ENCODE results near the gene EBI3. TPM values are rescaled to one million over a fixed set of nuclear protein-coding genes. Genes with fewer than 3 reads are reported as not detected.
"Not testable (repeated sequence)": the region's sequence is repeated elsewhere in the genome, so short reads cannot be mapped to it uniquely, and the experiment has no call there.

Gene EBI3
- polyA plus RNA-seq, 4 donors, result 0.18 to 0.68 (median 0.51) TPM

DNA sequence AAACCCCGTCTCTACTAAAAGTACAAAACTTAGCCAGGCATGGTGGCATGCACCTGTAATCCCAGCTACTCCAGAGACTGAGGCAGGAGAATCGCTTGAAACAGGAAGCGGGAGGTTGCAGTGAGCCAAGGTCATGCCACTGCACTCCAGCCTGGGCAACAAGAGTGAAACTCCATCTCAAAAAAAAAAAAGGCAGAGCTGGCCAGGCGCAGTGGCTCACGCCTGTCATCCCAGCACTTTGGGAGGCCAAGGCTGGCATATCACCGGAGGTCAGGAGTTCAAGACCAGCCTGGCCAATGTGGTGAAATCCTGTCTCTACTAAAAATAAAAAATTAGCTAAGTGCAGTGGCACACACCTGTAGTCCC is 45.0 kb downstream of the EBI3 start:
- not testable (repeated sequence) for DNase-seq (ENCODE audit: low read depth in 4 of 4, low spot score in 2 of 4)

DNA sequence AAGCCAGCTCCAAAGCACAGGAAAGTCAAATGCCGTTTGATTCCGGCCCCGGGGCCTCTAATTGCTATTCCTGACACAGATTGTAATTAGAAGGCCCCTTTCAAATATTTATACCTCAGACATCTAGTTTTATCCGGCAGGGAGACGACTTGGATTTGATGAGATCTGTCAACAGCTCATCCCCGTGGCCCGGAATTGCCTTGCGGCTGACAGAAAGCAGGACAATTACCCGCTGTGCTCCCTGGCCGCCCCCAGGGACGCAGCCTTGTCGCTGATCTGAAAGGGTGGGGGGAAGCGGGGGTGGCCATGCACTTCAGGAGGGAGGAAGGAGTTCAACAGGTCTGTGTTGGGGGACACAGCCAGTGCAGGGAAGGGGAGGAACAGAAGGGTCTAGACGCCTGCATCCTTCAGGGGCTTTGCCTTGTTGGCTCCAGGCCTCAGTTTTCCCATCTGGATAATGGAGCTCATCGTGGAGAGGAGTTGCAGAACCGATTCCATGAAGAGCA is 47.9 kb downstream of the EBI3 start:
- no peak for DNase-seq (ENCODE audit: low read depth in 4 of 4, low spot score in 2 of 4)

DNA sequence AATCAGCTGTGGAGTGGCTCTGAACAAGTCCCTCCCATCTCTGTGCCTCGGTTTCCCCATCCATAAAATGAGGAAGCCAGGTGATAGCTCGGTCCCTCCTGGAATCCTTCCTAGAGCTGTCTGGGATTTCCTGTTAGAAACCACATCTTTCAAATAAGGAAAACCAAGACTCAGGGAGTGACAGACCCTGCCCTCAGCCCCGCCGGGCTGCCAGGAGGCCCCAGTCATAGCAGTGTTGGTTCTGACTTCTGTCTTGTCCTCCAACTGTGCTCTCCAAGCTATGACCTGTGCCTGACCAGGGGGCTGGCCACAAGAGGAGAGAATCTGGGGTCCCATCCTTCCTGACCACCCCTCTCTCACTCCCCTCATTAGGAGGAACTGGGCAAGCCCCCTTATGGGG is 48.7 kb downstream of the EBI3 start:
- no peak for DNase-seq (ENCODE audit: low read depth in 4 of 4, low spot score in 2 of 4)

DNA sequence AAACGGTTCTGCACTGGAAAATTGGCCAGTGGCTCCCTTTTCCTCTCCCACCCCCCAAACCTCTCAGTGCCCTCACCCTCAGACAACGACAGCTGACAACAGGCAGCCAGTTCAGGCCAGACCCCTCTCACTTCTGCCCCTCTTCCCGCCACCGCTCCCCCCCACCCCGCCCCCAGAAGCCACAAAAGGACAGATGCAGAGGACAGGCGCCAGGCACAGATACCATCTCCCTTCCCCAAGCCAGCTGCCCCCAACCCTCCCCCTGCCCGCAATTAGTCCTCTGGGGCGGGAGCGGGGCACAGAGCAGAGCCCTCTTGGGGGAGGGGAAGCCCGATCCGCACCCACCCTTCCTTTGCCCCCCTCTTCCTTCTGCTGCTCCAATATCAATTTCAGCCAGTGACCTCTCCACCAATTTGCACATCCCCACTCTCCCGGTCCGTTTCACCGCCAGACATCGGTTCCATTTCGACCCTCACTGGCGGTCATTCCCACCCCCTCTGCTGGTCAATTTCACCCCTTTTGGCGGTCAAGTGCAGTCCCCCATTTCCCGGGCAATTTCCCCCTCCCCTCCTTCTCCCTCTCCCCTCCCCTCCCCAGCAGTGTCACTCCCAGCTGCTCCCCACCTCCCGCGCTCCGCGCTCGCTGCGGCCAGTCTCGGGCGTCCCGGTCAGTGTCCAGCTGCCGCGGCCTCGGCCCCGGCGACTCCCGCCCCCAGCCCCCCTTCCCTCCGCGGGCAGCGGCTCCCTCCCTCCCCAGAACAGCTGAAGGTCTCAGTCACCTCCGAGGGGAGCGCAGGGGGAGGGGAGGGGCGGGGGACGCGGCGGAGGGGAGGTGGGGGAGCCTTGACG is 49.3 kb downstream of the EBI3 start, which contains the start of gene SHD:
TSS of gene SHD (plus strand) at position 848 of the 848 bp plus-strand sequence. CDS start 798 bp downstream, outside the sequence.
- no peak for DNase-seq (ENCODE audit: low read depth in 4 of 4, low spot score in 2 of 4)

DNA sequence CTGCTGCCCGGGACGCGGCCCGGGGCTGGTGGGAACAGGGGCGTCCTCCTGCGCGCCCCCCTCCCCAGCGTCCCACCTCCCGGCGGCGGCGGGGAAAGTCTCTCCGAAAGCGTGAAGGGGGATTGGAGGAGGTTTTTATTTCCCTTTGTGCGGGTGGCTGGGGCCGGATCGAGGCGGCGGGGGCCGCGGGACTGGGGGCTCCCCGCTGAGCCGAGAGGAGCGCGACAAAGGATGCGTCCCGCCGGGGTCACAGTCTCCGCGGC is 49.9 kb downstream of the EBI3 start:
- DNase-seq (ENCODE audit: low read depth in 4 of 4, low spot score in 2 of 4), result no peak

DNA sequence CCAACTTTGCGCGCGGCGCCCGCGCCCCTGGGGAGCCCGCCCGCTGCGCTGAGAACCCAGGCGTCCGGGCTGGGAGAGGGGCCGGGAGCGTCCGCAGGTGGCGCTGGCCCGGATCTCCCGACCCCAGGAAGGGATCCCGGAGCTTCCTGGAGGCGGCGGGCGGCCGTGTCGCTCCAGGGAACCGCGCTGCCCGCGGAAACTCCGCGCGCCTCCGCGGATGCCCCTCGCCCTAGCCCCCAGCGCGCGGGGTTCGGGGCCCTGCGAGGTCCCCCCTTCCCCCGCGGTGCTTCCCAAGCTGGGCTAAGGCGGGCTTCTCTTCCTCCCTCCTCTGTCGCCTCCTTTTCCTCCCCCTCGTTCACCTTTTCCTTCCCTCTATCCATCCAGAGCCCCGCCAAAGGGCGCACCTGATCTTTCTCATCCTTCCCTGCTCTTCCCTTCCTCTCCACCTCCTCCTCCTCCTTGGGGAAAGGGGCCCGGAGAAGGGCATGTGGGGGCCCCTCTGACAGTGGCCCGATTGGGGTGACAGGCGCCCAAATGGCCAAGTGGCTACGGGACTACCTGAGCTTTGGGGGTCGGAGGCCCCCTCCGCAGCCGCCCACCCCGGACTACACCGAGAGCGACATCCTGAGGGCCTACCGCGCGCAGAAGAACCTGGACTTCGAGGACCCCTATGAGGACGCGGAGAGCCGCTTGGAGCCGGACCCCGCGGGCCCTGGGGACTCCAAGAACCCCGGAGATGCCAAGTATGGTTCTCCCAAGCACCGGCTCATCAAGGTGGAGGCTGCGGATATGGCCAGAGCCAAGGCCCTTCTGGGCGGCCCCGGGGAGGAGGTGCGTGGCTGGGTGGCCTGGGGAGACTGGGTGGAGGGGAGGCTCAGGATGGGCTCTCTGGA is 50.5 kb downstream of the EBI3 start:
- no peak for DNase-seq (ENCODE audit: low read depth in 4 of 4, low spot score in 2 of 4)

DNA sequence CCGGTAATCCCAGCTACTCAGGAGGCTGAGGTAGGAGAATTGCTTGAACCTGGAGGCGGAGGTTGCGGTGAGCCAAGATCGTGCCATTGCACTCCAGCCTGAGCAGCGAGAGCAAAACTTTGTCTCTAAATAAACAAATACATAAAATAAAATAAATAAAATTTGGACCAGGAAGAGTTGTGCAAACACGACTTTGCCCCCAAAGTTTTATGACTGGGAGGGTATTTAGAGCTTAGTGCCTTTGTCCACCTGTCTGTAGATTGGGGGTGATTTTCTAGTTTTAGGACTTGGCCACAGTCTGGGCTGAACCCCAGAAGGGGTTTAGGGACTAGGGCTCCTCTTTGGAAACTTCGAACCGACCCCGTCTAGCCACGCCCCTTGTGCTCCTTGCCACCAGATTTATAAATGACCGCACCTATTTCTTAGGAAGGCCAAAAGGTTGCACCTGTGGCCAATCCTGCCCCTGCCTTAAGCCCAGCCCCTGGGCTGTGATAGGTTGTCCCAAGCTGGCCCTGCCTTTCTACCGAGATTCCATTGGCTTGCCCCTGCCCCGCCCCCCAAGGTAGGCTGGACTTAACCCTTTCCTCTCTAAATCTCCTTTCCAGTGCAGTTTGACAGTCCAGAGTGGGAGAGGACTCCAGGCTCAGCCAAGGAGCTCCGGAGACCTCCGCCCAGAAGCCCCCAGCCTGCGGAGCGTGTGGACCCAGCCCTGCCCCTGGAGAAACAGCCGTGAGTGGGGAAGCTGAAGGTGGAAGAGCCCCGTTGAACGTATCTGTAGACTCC is 55.0 kb downstream of the EBI3 start:
- DNase-seq (ENCODE audit: low read depth in 4 of 4, low spot score in 2 of 4), result no peak

DNA sequence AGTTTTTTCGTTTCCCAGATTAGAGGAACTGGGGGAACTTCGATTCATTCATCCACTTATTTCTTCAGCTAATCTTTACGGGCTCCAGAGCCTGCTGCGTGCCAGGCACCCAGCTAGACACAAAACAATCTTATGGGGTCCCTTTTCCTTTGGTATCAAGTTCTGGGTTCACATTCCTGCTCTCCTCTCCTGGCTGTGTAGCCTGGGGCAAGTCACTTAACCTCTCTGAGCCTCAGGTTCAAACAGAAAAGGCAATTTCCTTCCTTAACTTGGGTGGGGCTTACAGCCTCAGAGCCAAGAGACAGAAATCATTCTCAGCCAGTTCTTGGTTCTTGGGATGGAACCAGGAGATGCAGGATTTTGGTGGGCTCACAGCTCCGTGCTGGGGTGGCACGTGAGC is 55.7 kb downstream of the EBI3 start:
- DNase-seq (ENCODE audit: low read depth in 4 of 4, low spot score in 2 of 4), result no peak

DNA sequence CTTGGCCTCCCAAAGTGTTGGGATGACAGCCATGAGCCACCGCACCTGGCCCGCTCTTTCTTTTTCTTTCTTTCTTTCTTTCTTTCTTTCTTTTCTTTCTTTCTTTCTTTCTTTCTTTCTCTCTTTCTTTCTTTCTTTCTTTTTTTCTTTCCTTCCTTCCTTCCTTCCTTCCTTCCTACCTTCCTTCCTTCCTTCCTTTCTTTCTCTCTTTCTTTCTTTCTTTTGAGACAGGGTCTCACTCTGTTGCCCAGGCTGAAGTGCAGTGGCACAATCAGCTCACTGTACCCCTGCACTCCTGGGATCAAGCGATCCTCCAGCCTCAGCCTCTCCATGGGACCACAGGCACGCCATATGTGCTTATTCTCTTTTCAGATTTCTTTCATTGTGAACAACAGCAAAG is 56.8 kb downstream of the EBI3 start:
- not testable (repeated sequence) for DNase-seq (ENCODE audit: low read depth in 4 of 4, low spot score in 2 of 4)

Other genes starting within 250 kb of the EBI3 start
- 1,000 to 10,000 TPM; 1,516 to 2,178 (median 1,698) TPM for gene EEF2, start 244.1 kb upstream of the EBI3 start, polyA plus RNA-seq (ENCODE audit: insufficient read length in 4 of 4)
- gene PIAS4, start 221.8 kb upstream of the EBI3 start, polyA plus RNA-seq (ENCODE audit: insufficient read length in 4 of 4), result 10 to 100 TPM; 29.0 to 50.9 (median 36.3) TPM
- 10 to 100 TPM in 3 of 4 donors, 1 to 10 TPM in 1; 7.6 to 15.6 (median 11.8) TPM for gene ZBTB7A, start 162.6 kb upstream of the EBI3 start, polyA plus RNA-seq (ENCODE audit: insufficient read length in 4 of 4)
- gene MAP2K2, start 105.4 kb upstream of the EBI3 start, polyA plus RNA-seq (ENCODE audit: insufficient read length in 4 of 4), result 100 to 1,000 TPM in 3 of 4 donors, 10 to 100 TPM in 1; 81.9 to 151 (median 130) TPM
- gene CREB3L3, start 75.9 kb upstream of the EBI3 start, polyA plus RNA-seq (ENCODE audit: insufficient read length in 4 of 4), result 1 to 10 TPM in 3 of 4 donors, under 1 TPM in 1; 0.65 to 1.7 (median 1.4) TPM
- 10 to 100 TPM; 14.8 to 28.3 (median 22.7) TPM for gene SIRT6, start 47.0 kb upstream of the EBI3 start, polyA plus RNA-seq (ENCODE audit: insufficient read length in 4 of 4)
- 1 to 10 TPM in 3 of 4 donors, under 1 TPM in 1; 0.95 to 1.8 (median 1.4) TPM for gene ANKRD24, start 46.8 kb upstream of the EBI3 start, polyA plus RNA-seq (ENCODE audit: insufficient read length in 4 of 4)
- 10 to 100 TPM; 19.7 to 28.5 (median 22.7) TPM for gene YJU2, start 17.6 kb downstream of the EBI3 start, polyA plus RNA-seq (ENCODE audit: insufficient read length in 4 of 4)
- 1 to 10 TPM; 1.5 to 3.3 (median 2.3) TPM for gene SHD, start 49.7 kb downstream of the EBI3 start, polyA plus RNA-seq (ENCODE audit: insufficient read length in 4 of 4)
- under 1 TPM; 0.33 to 0.61 (median 0.48) TPM for gene TMIGD2, start 72.9 kb downstream of the EBI3 start, polyA plus RNA-seq (ENCODE audit: insufficient read length in 4 of 4)
- gene FSD1, start 75.1 kb downstream of the EBI3 start, polyA plus RNA-seq (ENCODE audit: insufficient read length in 4 of 4), result 10 to 100 TPM in 1 of 4 donors, 1 to 10 TPM in 3; 3.9 to 11.4 (median 7.1) TPM
- 10 to 100 TPM; 21.0 to 33.6 (median 28.5) TPM for gene STAP2, start 109.3 kb downstream of the EBI3 start, polyA plus RNA-seq (ENCODE audit: insufficient read length in 4 of 4)
- 10 to 100 TPM; 21.8 to 36.6 (median 28.9) TPM for gene MPND, start 114.0 kb downstream of the EBI3 start, polyA plus RNA-seq (ENCODE audit: insufficient read length in 4 of 4)
- 10 to 100 TPM; 51.5 to 82.9 (median 75.5) TPM for gene SH3GL1, start 171.0 kb downstream of the EBI3 start, polyA plus RNA-seq (ENCODE audit: insufficient read length in 4 of 4)
- 10 to 100 TPM; 19.8 to 28.9 (median 22.3) TPM for gene CHAF1A, start 173.1 kb downstream of the EBI3 start, polyA plus RNA-seq (ENCODE audit: insufficient read length in 4 of 4)
- 100 to 1,000 TPM in 2 of 4 donors, 10 to 100 TPM in 2; 84.2 to 129 (median 112) TPM for gene UBXN6, start 228.3 kb downstream of the EBI3 start, polyA plus RNA-seq (ENCODE audit: insufficient read length in 4 of 4)
- gene HDGFL2, start 242.8 kb downstream of the EBI3 start, polyA plus RNA-seq (ENCODE audit: insufficient read length in 4 of 4), result 10 to 100 TPM; 61.5 to 96.9 (median 89.2) TPM